H1 (cell line): Measurements from ENCODE around the gene TUG1. TPM values are rescaled to one million over a fixed set of nuclear protein-coding genes. Genes with fewer than 3 reads are reported as not detected.

Experiments
- CBX8 ChIP-seq: fragments of 300-800, 300-1000 bp; sonication (generic); IDR thresholded peaks from 2 replicates; pipeline ENCODE4 v1.7.1; 2016; ENCODE audit warnings: low read depth, low read length, borderline replicate concordance
- CHD1 ChIP-seq: IDR thresholded peaks from 2 replicates; pipeline ENCODE4 v1.6.1; 2012; ENCODE audit warnings: low read depth, low read length, improper control_type of control experiment
- CTBP2 ChIP-seq: IDR thresholded peaks from 2 replicates; pipeline ENCODE4 v1.7.0; 2011; ENCODE audit warnings: borderline replicate concordance, mild to moderate bottlenecking, moderate library complexity, mixed read lengths, low read length; ENCODE audit not compliant: insufficient read depth, insufficient read length
- SIRT6 ChIP-seq: IDR thresholded peaks from one replicate; pipeline ENCODE4 v1.7.1; 2012; ENCODE audit warnings: low read length, inconsistent platforms
- polyA plus RNA-seq, 7 experiments: library from polyadenylated mRNA; depleted of rRNA in 3 of 7; stranded (reverse) in 5 of 7; unstranded in 2 of 7; fragments of >200 nt in 5 of 7; fragments of 200-250 nt in 2 of 7; gene quantifications; 1 replicate in 5 of 7; 2 replicates in 1 of 7; 4 replicates in 1 of 7; pipeline versions ENCODE4 v1.2.1 to v1.2.3, GENCODE V29; 2011 to 2013; ENCODE audit warnings: missing spikeins in 2 of 7, mixed read lengths in 2 of 7
- total RNA-seq: library from RNA; stranded (reverse); fragmentation: NEBNext Ultra II Directional; extraction: Animal tissue kit (Norgen Biotek cat#: 25700); gene quantifications from 2 replicates; pipeline ENCODE4 v1.2.1, GENCODE V29; 2021
- TF ChIP-seq, protein P1 (sequence below): fragments of 300-600 bp; sonication (generic); IDR thresholded peaks from 2 replicates; pipeline ENCODE4 v1.7.1; 2012; ENCODE audit warnings: low read length, moderate library complexity, mild to moderate bottlenecking, inconsistent platforms; ENCODE audit not compliant: insufficient replicate concordance
- TF ChIP-seq, protein P2 (sequence below): IDR thresholded peaks from 2 replicates; pipeline ENCODE4 v1.6.1; 2012; ENCODE audit warnings: low read length, inconsistent platforms
- TF ChIP-seq, protein P3 (sequence below): IDR thresholded peaks from 2 replicates; pipeline ENCODE4 v1.6.1; 2012; ENCODE audit warnings: inconsistent platforms

The TUG1 gene
- total and polyA plus RNA-seq, 2 of the 8 experiments (the other 6 are each of a cell fraction or from before 2014, with no cell fraction given), result 119 to 129 TPM

DNA sequence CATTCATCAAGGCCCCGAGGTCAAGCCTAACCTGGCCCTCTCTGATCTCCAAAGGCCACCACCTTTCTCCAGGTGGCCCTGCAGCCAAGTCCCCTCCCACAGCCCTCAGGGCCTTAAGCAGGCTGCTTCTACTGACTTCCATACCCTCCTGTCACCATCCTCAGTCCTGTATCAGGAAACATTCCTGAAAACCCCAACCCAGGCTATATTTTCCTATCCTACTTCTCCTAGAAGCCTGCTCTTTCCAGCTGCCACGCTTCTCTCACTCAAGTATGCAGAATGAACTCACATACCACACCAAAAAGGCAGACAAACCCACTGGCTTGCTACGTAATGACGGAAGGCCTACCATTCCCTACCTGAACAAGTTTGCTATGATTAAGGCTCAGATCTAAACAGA lies 24.1 kb upstream of the TUG1 start (continued):
- TF ChIP-seq, protein P1, sequence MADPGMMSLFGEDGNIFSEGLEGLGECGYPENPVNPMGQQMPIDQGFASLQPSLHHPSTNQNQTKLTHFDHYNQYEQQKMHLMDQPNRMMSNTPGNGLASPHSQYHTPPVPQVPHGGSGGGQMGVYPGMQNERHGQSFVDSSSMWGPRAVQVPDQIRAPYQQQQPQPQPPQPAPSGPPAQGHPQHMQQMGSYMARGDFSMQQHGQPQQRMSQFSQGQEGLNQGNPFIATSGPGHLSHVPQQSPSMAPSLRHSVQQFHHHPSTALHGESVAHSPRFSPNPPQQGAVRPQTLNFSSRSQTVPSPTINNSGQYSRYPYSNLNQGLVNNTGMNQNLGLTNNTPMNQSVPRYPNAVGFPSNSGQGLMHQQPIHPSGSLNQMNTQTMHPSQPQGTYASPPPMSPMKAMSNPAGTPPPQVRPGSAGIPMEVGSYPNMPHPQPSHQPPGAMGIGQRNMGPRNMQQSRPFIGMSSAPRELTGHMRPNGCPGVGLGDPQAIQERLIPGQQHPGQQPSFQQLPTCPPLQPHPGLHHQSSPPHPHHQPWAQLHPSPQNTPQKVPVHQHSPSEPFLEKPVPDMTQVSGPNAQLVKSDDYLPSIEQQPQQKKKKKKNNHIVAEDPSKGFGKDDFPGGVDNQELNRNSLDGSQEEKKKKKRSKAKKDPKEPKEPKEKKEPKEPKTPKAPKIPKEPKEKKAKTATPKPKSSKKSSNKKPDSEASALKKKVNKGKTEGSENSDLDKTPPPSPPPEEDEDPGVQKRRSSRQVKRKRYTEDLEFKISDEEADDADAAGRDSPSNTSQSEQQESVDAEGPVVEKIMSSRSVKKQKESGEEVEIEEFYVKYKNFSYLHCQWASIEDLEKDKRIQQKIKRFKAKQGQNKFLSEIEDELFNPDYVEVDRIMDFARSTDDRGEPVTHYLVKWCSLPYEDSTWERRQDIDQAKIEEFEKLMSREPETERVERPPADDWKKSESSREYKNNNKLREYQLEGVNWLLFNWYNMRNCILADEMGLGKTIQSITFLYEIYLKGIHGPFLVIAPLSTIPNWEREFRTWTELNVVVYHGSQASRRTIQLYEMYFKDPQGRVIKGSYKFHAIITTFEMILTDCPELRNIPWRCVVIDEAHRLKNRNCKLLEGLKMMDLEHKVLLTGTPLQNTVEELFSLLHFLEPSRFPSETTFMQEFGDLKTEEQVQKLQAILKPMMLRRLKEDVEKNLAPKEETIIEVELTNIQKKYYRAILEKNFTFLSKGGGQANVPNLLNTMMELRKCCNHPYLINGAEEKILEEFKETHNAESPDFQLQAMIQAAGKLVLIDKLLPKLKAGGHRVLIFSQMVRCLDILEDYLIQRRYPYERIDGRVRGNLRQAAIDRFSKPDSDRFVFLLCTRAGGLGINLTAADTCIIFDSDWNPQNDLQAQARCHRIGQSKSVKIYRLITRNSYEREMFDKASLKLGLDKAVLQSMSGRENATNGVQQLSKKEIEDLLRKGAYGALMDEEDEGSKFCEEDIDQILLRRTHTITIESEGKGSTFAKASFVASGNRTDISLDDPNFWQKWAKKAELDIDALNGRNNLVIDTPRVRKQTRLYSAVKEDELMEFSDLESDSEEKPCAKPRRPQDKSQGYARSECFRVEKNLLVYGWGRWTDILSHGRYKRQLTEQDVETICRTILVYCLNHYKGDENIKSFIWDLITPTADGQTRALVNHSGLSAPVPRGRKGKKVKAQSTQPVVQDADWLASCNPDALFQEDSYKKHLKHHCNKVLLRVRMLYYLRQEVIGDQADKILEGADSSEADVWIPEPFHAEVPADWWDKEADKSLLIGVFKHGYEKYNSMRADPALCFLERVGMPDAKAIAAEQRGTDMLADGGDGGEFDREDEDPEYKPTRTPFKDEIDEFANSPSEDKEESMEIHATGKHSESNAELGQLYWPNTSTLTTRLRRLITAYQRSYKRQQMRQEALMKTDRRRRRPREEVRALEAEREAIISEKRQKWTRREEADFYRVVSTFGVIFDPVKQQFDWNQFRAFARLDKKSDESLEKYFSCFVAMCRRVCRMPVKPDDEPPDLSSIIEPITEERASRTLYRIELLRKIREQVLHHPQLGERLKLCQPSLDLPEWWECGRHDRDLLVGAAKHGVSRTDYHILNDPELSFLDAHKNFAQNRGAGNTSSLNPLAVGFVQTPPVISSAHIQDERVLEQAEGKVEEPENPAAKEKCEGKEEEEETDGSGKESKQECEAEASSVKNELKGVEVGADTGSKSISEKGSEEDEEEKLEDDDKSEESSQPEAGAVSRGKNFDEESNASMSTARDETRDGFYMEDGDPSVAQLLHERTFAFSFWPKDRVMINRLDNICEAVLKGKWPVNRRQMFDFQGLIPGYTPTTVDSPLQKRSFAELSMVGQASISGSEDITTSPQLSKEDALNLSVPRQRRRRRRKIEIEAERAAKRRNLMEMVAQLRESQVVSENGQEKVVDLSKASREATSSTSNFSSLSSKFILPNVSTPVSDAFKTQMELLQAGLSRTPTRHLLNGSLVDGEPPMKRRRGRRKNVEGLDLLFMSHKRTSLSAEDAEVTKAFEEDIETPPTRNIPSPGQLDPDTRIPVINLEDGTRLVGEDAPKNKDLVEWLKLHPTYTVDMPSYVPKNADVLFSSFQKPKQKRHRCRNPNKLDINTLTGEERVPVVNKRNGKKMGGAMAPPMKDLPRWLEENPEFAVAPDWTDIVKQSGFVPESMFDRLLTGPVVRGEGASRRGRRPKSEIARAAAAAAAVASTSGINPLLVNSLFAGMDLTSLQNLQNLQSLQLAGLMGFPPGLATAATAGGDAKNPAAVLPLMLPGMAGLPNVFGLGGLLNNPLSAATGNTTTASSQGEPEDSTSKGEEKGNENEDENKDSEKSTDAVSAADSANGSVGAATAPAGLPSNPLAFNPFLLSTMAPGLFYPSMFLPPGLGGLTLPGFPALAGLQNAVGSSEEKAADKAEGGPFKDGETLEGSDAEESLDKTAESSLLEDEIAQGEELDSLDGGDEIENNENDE, result no peak
- TF ChIP-seq, protein P2, sequence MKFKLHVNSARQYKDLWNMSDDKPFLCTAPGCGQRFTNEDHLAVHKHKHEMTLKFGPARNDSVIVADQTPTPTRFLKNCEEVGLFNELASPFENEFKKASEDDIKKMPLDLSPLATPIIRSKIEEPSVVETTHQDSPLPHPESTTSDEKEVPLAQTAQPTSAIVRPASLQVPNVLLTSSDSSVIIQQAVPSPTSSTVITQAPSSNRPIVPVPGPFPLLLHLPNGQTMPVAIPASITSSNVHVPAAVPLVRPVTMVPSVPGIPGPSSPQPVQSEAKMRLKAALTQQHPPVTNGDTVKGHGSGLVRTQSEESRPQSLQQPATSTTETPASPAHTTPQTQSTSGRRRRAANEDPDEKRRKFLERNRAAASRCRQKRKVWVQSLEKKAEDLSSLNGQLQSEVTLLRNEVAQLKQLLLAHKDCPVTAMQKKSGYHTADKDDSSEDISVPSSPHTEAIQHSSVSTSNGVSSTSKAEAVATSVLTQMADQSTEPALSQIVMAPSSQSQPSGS, result no peak
- TF ChIP-seq CTBP2, result no peak
- TF ChIP-seq SIRT6, result no peak
- TF ChIP-seq, protein P3, sequence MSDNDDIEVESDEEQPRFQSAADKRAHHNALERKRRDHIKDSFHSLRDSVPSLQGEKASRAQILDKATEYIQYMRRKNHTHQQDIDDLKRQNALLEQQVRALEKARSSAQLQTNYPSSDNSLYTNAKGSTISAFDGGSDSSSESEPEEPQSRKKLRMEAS, result no peak
- no peak for TF ChIP-seq CBX8
- no peak for TF ChIP-seq CHD1
- TF ChIP-seq, all 59 proteins: peak for 0
